Subcutaneous adipose tissue (tissue), 4 donors: ENCODE measurements around the gene GJA9. TPM values are rescaled to one million over a fixed set of nuclear protein-coding genes. Genes with fewer than 3 reads are reported as not detected.

Experiments used
- CTCF ChIP-seq: fragments of 450-650 bp; IDR thresholded peaks from one replicate; pipeline ENCODE4 v1.5.1; 2016; ENCODE audit warnings: low read depth, mild to moderate bottlenecking, control low read depth, antibody characterized with exemption, moderate library complexity
- total RNA-seq, 4 donors: library from RNA; depleted of rRNA; stranded (reverse); fragments of >200 nt; gene quantifications; one replicate each; pipeline ENCODE4 v1.1.0, GENCODE V29; 2016

The GJA9 gene
- total RNA-seq, 4 donors from 2014 or later, result not detected

GRCh38 chr1:38875811-38876210 lies 5.6 kb downstream of the GJA9 start:
- TF ChIP-seq CTCF, result no peak

- no peak for TF ChIP-seq CTCF
These were observed 8.1 kb downstream of the GJA9 start, which contains the start of gene MYCBP for GRCh38 chr1:38873027-38873969. TSS of gene MYCBP (minus strand) at chr1:38873348. CDS start at chr1:38873305, 43 bp downstream.

GRCh38 chr1:38872401-38873026 lies 8.9 kb downstream of the GJA9 start:
- no peak for TF ChIP-seq CTCF

- TF ChIP-seq CTCF, result no peak
These were observed 10.4 kb downstream of the GJA9 start for GRCh38 chr1:38870996-38871395.

GRCh38 chr1:38867208-38867607 lies 14.2 kb downstream of the GJA9 start:
- TF ChIP-seq CTCF, result no peak

GRCh38 chr1:38865112-38865715 lies 16.2 kb downstream of the GJA9 start:
- TF ChIP-seq CTCF, result no peak

- no peak for TF ChIP-seq CTCF
These were observed 21.0 kb downstream of the GJA9 start for GRCh38 chr1:38860454-38860795.
